Measurements from ENCODE around the gene NOSTRIN. TPM values are rescaled to one million over a fixed set of nuclear protein-coding genes. Genes with fewer than 3 reads are reported as not detected.

Gene NOSTRIN
- total RNA-seq, 1 experiment from 2014 or later = 3.1 TPM

- no TSS peak for BruUV-seq (replicated peaks)
- intact Hi-C loops (cut with micrococcal nuclease) = no loop called here
- Histone ChIP-seq H3K27ac (ENCODE audit: low read depth, low read length) (no peak overlapping the region), H3K27me3 (ENCODE audit: insufficient read depth, low read length) (no peaks in the 10 kb centered on the region), H4K20me1 (ENCODE audit: insufficient read depth) (no peaks in the 10 kb centered on the region), H3K36me3 (ENCODE audit: control insufficient read depth in 1 of 2, insufficient read depth in 2 of 2, low read length in 2 of 2) (no peaks in the 10 kb centered on the region), H3K79me2 (ENCODE audit: insufficient read depth, low read length) (no peaks in the 10 kb centered on the region), H2AFZ (ENCODE audit: low read depth, low read length, poor library complexity, severe bottlenecking) (no peak overlapping the region), H3K4me2 (ENCODE audit: low read length) (no peak overlapping the region), H3K9ac (ENCODE audit: low read length) (no peak overlapping the region), H3K4me3 (replicated peaks in 1 of 2; ENCODE audit: low read depth in 1 of 2, low read length in 2 of 2) (no peak overlapping the region), H3K4me1 (ENCODE audit: control insufficient read depth in 1 of 2, insufficient read depth in 2 of 2, low read length in 2 of 2) (peaks cover 0 to 5% of the 10 kb centered on the region in 2 experiments; a peak in 1 of 4 replicates), H3K9me2 (ENCODE audit: insufficient read depth) (no peaks in the 10 kb centered on the region), H3K9me3 (ENCODE audit: control insufficient read depth in 1 of 2, insufficient read depth in 1 of 2, low read depth in 1 of 2, low read length in 2 of 2) (no peaks in the 10 kb centered on the region)
- CTCF ChIA-PET = no interaction called here
- POLR2A ChIA-PET = no interaction called here
- TF ChIP-seq EGR1 (IDR thresholded peaks at IDR 0.05; ENCODE audit: low read depth) (no peak), JUND (IDR thresholded peaks at IDR 0.05) (no peak), ZFX (IDR thresholded peaks at IDR 0.05) (no peak), SRF (IDR thresholded peaks at IDR 0.05; ENCODE audit: low read depth) (no peak), REST (IDR thresholded peaks at IDR 0.05; ENCODE audit: low read depth) (no peak), ZBTB33 (IDR thresholded peaks at IDR 0.05; ENCODE audit: extremely low read depth, insufficient replicate concordance, low read length) (no peak), ATF3 (IDR thresholded peaks at IDR 0.05) (no peak), RAD21 (IDR thresholded peaks at IDR 0.05; ENCODE audit: low read depth) (no peak), POLR2A (IDR thresholded peaks at IDR 0.05; ENCODE audit: borderline replicate concordance, extremely low read depth, insufficient read depth, insufficient read length) (no peak), POLR2AphosphoS5 (IDR thresholded peaks at IDR 0.05; ENCODE audit: low read depth, low read length) (no peak), CEBPB (IDR thresholded peaks at IDR 0.05; ENCODE audit: low read depth) (no peak), ELF1 (IDR thresholded peaks at IDR 0.05; ENCODE audit: borderline replicate concordance, low read depth) (no peak), EZH2phosphoT487 (IDR thresholded peaks at IDR 0.05; ENCODE audit: borderline replicate concordance) (no peak), SP1 (IDR thresholded peaks at IDR 0.05; ENCODE audit: low read depth) (no peak), SIN3A (IDR thresholded peaks at IDR 0.05; ENCODE audit: low read depth) (no peak)
- RAD21 ChIA-PET (ENCODE audit: low non-redundant PET in 1 of 2, low total read pairs in 2 of 2, uncharacterized antibody in 2 of 2, unreplicated experiment in 2 of 2) = no interaction called here
- DNase-seq (ENCODE audit: low read depth, low spot score) = no peak
- peak; percentile 40; the same call in 1 of the 2 replicates for ATAC-seq
These were observed 13.9 kb downstream of the NOSTRIN start for GRCh38 chr2:168816369-168816768.

All from HCT116 (cell line).